GM12878 (cell line): ENCODE data around the gene NUP107.

Experiments
- GATAD2B ChIP-seq: fragments of 450-650 bp; conservative IDR thresholded peaks from 2 replicates; pipeline ENCODE4 v1.6.1; 2017; ENCODE audit warnings: low read depth, mild to moderate bottlenecking, moderate library complexity
- HDAC6 ChIP-seq: fragments of 200-600 bp; sonication (generic); IDR thresholded peaks from one replicate; pipeline ENCODE4 v1.8.0; 2017; ENCODE audit warnings: antibody characterized with exemption; ENCODE audit not compliant: unreplicated experiment
- POLR2A ChIP-seq: IDR thresholded peaks from 2 replicates; pipeline ENCODE4 v1.6.1; 2011; ENCODE audit warnings: low read depth, mild to moderate bottlenecking, low read length
- TF ChIP-seq, protein P1 (sequence below): fragments of 450-650 bp; IDR thresholded peaks from 2 replicates; pipeline ENCODE4 v1.6.1; 2017; ENCODE audit warnings: antibody characterized with exemption, mild to moderate bottlenecking, moderate library complexity
- TF ChIP-seq, protein P2 (sequence below): IDR thresholded peaks from 2 replicates; pipeline ENCODE4 v1.6.1; 2012; ENCODE audit warnings: low read depth, low read length, improper control_type of control experiment
- TF ChIP-seq, protein P3 (sequence below), 3 experiments: IDR thresholded peaks in 2 of 3; conservative IDR thresholded peaks in 1 of 3; 2 replicates each; pipeline ENCODE4 v1.5.1; 2011; ENCODE audit warnings: low read depth in 3 of 3, low read length in 3 of 3, mild to moderate bottlenecking in 3 of 3, control low read depth in 2 of 3, moderate library complexity in 2 of 3, inconsistent platforms in 1 of 3, mixed read lengths in 1 of 3; ENCODE audit not compliant: control insufficient read depth in 2 of 3, insufficient read depth in 1 of 3; ENCODE audit errors: extremely low read depth in 1 of 3

DNA sequence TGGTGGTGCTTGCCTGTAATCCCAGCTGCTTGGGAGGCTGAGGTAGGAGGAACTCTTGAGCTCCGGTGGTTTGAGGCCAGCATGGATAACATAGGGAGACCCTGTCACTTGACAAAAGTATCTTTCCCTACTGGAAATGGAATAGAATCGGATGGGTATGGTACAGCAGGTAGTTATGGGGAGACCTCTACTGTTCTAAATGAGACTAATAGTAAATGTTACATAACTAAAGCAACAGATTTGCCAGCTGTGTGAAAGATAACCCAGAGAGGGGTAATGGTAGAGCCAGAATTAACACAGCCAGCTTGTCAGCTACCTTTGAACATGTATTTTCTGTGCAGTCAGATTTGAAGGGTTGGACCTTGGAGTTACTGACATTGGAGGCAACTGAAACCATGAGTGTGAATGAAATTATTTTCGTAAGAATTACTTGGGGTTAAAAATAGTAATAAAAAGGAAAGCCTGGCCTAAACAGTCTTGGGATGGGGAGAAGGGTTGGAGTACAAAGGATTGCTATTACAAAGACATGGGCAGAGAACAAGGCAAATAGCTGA is 21.7 kb upstream of the NUP107 start:
- TF ChIP-seq, protein P1, sequence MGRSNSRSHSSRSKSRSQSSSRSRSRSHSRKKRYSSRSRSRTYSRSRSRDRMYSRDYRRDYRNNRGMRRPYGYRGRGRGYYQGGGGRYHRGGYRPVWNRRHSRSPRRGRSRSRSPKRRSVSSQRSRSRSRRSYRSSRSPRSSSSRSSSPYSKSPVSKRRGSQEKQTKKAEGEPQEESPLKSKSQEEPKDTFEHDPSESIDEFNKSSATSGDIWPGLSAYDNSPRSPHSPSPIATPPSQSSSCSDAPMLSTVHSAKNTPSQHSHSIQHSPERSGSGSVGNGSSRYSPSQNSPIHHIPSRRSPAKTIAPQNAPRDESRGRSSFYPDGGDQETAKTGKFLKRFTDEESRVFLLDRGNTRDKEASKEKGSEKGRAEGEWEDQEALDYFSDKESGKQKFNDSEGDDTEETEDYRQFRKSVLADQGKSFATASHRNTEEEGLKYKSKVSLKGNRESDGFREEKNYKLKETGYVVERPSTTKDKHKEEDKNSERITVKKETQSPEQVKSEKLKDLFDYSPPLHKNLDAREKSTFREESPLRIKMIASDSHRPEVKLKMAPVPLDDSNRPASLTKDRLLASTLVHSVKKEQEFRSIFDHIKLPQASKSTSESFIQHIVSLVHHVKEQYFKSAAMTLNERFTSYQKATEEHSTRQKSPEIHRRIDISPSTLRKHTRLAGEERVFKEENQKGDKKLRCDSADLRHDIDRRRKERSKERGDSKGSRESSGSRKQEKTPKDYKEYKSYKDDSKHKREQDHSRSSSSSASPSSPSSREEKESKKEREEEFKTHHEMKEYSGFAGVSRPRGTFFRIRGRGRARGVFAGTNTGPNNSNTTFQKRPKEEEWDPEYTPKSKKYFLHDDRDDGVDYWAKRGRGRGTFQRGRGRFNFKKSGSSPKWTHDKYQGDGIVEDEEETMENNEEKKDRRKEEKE, result no peak
- TF ChIP-seq, protein P2, sequence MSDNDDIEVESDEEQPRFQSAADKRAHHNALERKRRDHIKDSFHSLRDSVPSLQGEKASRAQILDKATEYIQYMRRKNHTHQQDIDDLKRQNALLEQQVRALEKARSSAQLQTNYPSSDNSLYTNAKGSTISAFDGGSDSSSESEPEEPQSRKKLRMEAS, result no peak
- TF ChIP-seq, protein P3, sequence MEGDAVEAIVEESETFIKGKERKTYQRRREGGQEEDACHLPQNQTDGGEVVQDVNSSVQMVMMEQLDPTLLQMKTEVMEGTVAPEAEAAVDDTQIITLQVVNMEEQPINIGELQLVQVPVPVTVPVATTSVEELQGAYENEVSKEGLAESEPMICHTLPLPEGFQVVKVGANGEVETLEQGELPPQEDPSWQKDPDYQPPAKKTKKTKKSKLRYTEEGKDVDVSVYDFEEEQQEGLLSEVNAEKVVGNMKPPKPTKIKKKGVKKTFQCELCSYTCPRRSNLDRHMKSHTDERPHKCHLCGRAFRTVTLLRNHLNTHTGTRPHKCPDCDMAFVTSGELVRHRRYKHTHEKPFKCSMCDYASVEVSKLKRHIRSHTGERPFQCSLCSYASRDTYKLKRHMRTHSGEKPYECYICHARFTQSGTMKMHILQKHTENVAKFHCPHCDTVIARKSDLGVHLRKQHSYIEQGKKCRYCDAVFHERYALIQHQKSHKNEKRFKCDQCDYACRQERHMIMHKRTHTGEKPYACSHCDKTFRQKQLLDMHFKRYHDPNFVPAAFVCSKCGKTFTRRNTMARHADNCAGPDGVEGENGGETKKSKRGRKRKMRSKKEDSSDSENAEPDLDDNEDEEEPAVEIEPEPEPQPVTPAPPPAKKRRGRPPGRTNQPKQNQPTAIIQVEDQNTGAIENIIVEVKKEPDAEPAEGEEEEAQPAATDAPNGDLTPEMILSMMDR (IDR thresholded peaks at IDR 0.05 in 2 of 3, conservative IDR thresholded peaks at IDR 0.05 in 1 of 3; ENCODE audit: control insufficient read depth in 2 of 3, extremely low read depth in 1 of 3, insufficient read depth in 1 of 3, low read depth in 3 of 3, low read length in 3 of 3), result peak in 1 of 3 experiments; percentile 27; a peak in 1 of 6 replicates
- no peak for TF ChIP-seq POLR2A
- no peak for TF ChIP-seq HDAC6
- no peak for TF ChIP-seq GATAD2B
